Panc1 (cell line): ENCODE measurements around the gene MDN1.

Experiments used
- POLR2AphosphoS5 ChIP-seq: IDR thresholded peaks from 2 replicates; pipeline ENCODE4 v1.6.1; 2012; ENCODE audit warnings: mild to moderate bottlenecking, low read depth, low read length, moderate library complexity
- SIN3A ChIP-seq: IDR thresholded peaks from 2 replicates; pipeline ENCODE4 v1.6.1; 2012; ENCODE audit warnings: low read depth, mild to moderate bottlenecking, low read length, moderate library complexity, borderline replicate concordance; ENCODE audit not compliant: insufficient read depth
- TCF7L2 ChIP-seq: IDR thresholded peaks from 2 replicates; pipeline ENCODE4 v1.6.1; 2011; ENCODE audit warnings: mild to moderate bottlenecking, low read depth, low read length, inconsistent platforms
- TF ChIP-seq, protein P1 (sequence below): fragments of 450-650 bp; IDR thresholded peaks from 2 replicates; pipeline ENCODE4 v1.5.1; 2017; ENCODE audit warnings: mild to moderate bottlenecking
- TF ChIP-seq, protein P2 (sequence below), 2 experiments: IDR thresholded peaks; 2 replicates each; pipeline ENCODE4 v1.6.1; 2011 to 2012; ENCODE audit warnings: low read depth in 2 of 2, control low read depth in 1 of 2, low read length in 1 of 2, mild to moderate bottlenecking in 1 of 2, moderate library complexity in 1 of 2; ENCODE audit not compliant: insufficient read depth in 1 of 2

DNA sequence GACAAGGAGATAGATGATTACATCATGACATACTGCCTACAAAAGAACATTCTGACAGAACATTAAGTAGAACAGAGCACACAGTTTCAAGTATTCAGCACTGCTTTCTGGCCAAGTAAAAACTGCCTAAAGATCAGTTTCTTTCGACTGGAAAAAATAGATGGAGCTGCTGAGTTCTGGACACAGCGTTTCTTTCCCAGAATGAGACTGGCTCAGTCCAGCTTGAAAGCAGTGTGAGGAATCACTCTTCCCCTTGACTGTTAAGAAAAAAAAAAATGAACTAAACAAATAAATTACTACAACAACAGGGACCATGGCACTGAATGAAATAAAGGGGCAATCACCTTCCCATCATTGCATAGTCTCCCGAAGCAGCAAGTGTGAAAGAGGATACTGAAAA lies 176.6 kb downstream of the MDN1 start:
- TF ChIP-seq, protein P1, sequence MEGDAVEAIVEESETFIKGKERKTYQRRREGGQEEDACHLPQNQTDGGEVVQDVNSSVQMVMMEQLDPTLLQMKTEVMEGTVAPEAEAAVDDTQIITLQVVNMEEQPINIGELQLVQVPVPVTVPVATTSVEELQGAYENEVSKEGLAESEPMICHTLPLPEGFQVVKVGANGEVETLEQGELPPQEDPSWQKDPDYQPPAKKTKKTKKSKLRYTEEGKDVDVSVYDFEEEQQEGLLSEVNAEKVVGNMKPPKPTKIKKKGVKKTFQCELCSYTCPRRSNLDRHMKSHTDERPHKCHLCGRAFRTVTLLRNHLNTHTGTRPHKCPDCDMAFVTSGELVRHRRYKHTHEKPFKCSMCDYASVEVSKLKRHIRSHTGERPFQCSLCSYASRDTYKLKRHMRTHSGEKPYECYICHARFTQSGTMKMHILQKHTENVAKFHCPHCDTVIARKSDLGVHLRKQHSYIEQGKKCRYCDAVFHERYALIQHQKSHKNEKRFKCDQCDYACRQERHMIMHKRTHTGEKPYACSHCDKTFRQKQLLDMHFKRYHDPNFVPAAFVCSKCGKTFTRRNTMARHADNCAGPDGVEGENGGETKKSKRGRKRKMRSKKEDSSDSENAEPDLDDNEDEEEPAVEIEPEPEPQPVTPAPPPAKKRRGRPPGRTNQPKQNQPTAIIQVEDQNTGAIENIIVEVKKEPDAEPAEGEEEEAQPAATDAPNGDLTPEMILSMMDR: no peak
- TF ChIP-seq SIN3A (no peak), POLR2AphosphoS5 (no peak), TCF7L2 (no peak)
- TF ChIP-seq, protein P2, sequence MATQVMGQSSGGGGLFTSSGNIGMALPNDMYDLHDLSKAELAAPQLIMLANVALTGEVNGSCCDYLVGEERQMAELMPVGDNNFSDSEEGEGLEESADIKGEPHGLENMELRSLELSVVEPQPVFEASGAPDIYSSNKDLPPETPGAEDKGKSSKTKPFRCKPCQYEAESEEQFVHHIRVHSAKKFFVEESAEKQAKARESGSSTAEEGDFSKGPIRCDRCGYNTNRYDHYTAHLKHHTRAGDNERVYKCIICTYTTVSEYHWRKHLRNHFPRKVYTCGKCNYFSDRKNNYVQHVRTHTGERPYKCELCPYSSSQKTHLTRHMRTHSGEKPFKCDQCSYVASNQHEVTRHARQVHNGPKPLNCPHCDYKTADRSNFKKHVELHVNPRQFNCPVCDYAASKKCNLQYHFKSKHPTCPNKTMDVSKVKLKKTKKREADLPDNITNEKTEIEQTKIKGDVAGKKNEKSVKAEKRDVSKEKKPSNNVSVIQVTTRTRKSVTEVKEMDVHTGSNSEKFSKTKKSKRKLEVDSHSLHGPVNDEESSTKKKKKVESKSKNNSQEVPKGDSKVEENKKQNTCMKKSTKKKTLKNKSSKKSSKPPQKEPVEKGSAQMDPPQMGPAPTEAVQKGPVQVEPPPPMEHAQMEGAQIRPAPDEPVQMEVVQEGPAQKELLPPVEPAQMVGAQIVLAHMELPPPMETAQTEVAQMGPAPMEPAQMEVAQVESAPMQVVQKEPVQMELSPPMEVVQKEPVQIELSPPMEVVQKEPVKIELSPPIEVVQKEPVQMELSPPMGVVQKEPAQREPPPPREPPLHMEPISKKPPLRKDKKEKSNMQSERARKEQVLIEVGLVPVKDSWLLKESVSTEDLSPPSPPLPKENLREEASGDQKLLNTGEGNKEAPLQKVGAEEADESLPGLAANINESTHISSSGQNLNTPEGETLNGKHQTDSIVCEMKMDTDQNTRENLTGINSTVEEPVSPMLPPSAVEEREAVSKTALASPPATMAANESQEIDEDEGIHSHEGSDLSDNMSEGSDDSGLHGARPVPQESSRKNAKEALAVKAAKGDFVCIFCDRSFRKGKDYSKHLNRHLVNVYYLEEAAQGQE (IDR thresholded peaks at IDR 0.05; ENCODE audit: insufficient read depth in 1 of 2, low read depth in 2 of 2, low read length in 1 of 2): no peak
